Measurements from ENCODE around the gene SECTM1.

- TF ChIP-seq, protein P1, sequence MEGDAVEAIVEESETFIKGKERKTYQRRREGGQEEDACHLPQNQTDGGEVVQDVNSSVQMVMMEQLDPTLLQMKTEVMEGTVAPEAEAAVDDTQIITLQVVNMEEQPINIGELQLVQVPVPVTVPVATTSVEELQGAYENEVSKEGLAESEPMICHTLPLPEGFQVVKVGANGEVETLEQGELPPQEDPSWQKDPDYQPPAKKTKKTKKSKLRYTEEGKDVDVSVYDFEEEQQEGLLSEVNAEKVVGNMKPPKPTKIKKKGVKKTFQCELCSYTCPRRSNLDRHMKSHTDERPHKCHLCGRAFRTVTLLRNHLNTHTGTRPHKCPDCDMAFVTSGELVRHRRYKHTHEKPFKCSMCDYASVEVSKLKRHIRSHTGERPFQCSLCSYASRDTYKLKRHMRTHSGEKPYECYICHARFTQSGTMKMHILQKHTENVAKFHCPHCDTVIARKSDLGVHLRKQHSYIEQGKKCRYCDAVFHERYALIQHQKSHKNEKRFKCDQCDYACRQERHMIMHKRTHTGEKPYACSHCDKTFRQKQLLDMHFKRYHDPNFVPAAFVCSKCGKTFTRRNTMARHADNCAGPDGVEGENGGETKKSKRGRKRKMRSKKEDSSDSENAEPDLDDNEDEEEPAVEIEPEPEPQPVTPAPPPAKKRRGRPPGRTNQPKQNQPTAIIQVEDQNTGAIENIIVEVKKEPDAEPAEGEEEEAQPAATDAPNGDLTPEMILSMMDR (IDR thresholded peaks at IDR 0.05; ENCODE audit: insufficient read depth, low read depth, low read length) = no peak
- no peak for TF ChIP-seq EZH2 (IDR thresholded peaks at IDR 0.05; ENCODE audit: insufficient read depth, low read length)
These were observed 6.3 kb downstream of the SECTM1 start for GRCh38 chr17:82327289-82327688.
